GM15510 (cell line): ENCODE measurements around the gene FUT6.

Experiments used
- POLR2A ChIP-seq: IDR thresholded peaks from 3 replicates; pipeline ENCODE4 v1.6.1; 2011; ENCODE audit warnings: borderline replicate concordance; ENCODE audit not compliant: insufficient read length; ENCODE audit errors: extremely low read depth

FUT6 gene

GRCh38 chr19:5782945-5783919, 56.3 kb downstream of the FUT6 start:
- TF ChIP-seq POLR2A = no peak

GRCh38 chr19:5782322-5782721, 57.2 kb downstream of the FUT6 start:
- no peak for TF ChIP-seq POLR2A
